Upper lobe of left lung (tissue), 6 donors: ENCODE measurements around the gene BTG1. TPM values are rescaled to one million over a fixed set of nuclear protein-coding genes. Genes with fewer than 3 reads are reported as not detected.
A peak's percentile ranks its signal among the peaks of the same experiment; 100 is the strongest.

Experiments
- ATAC-seq, 2 donors: fragments of 200-7000 bp; cut with Tn5 transposase; one replicate each; pipeline ENCODE4 v1.9.1; 2022; ENCODE audit warnings: mild to moderate bottlenecking in 2 of 2, moderate library complexity in 2 of 2; ENCODE audit not compliant: low FRiP score in 2 of 2
- DNase-seq, 2 donors: peaks; one replicate each; pipeline ENCODE4 v3.0.0-alpha.2; 2019 to 2020
- H3K27ac ChIP-seq, 4 donors: fragments of 200-600 bp; sonication (generic); one replicate each; pipeline ENCODE4 v1.5.1; 2016 to 2019
- H3K27me3 ChIP-seq, 4 donors: fragments of 200-600 bp; sonication (generic); one replicate each; pipeline ENCODE4 v1.5.1; 2017 to 2019
- H3K36me3 ChIP-seq, 4 donors: fragments of 200-600 bp; sonication (generic); one replicate each; pipeline ENCODE4 v1.5.1; 2016 to 2019
- H3K4me1 ChIP-seq, 4 donors: fragments of 200-600 bp; sonication (generic); one replicate each; pipeline ENCODE4 v1.5.1; 2018 to 2019
- H3K4me3 ChIP-seq, 4 donors: fragments of 200-600 bp; sonication (generic); one replicate each; pipeline ENCODE4 v1.5.1; 2017 to 2019; ENCODE audit warnings: mild to moderate bottlenecking in 2 of 4, moderate library complexity in 1 of 4
- H3K9me3 ChIP-seq, 4 donors: fragments of 200-600 bp; sonication (generic); one replicate each; pipeline ENCODE4 v1.5.1; 2018 to 2019
- CTCF ChIP-seq, 6 experiments: fragments of 450-650 bp in 4 of 6; fragments of 200-600 bp in 2 of 6; sonication (generic) in 2 of 6; IDR thresholded peaks; one replicate each; pipeline ENCODE4 v1.5.1; 2016 to 2019; ENCODE audit warnings: antibody characterized with exemption in 6 of 6
- EP300 ChIP-seq, 4 donors: sonication (generic); formaldehyde crosslinking; IDR thresholded peaks; one replicate each; pipeline ENCODE4 v1.5.1; 2017; ENCODE audit warnings: antibody characterized with exemption in 4 of 4, control low read depth in 2 of 4
- POLR2A ChIP-seq, 4 donors: fragments of 450-650 bp; IDR thresholded peaks; one replicate each; pipeline ENCODE4 v1.5.1; 2016 to 2017; ENCODE audit warnings: antibody characterized with exemption in 4 of 4, mild to moderate bottlenecking in 2 of 4
- POLR2AphosphoS5 ChIP-seq, 2 donors: sonication (generic); formaldehyde crosslinking; IDR thresholded peaks; one replicate each; pipeline ENCODE4 v1.5.1; 2017; ENCODE audit warnings: antibody characterized with exemption in 2 of 2
- WGBS, 2 donors: methylation state at CpG; one replicate each; pipeline ENCODE4 v1.1.5; 2017 to 2018; 5-methylcytosine and 5-hydroxymethylcytosine counted together
- total RNA-seq, 6 donors: library from RNA; depleted of rRNA in 4 of 6; stranded (reverse); fragments of >200 nt in 4 of 6; gene quantifications; one replicate each; pipeline versions ENCODE4 v1.1.0 to v1.2.1, GENCODE V29; 2016 to 2021
- donor health status: DM: no; HTN: no; CAD: no; lungs with moderate emphysema.
- donor health status: DM: no; HTN: yes; CAD: no; lungs with severe emphysema.

BTG1 gene
- total RNA-seq, 6 donors from 2014 or later: 31.4 to 177 (median 87.0) TPM

- DNase-seq (no peak), ATAC-seq (no peak)
- Histone ChIP-seq H3K27me3 (no peaks in the 10 kb centered on the region), H3K4me1 (peaks cover 19 to 41% (median 37%) of the 10 kb centered on the region in 4 donors), H3K36me3 (no peaks in the 10 kb centered on the region), H3K4me3 (no peak overlapping the region), H3K27ac (peak overlapping the region in 1 of 4 donors; percentile 24), H3K9me3 (no peaks in the 10 kb centered on the region)
- WGBS, 2 donors: 74 to 79% methylated on average over 4 of the region's 4 CpGs
- no peak for TF ChIP-seq POLR2AphosphoS5 (IDR thresholded peaks at IDR 0.05)
- no peak for TF ChIP-seq CTCF (IDR thresholded peaks at IDR 0.05)
- TF ChIP-seq POLR2A (IDR thresholded peaks at IDR 0.05): no peak
- TF ChIP-seq EP300 (IDR thresholded peaks at IDR 0.05): no peak
Measured at GRCh38 chr12:92107094-92107493, 38.6 kb downstream of the BTG1 start.

GRCh38 chr12:92105676-92106075 lies 40.0 kb downstream of the BTG1 start:
- TF ChIP-seq POLR2A (IDR thresholded peaks at IDR 0.05) (no peak), EP300 (IDR thresholded peaks at IDR 0.05) (no peak), CTCF (IDR thresholded peaks at IDR 0.05) (no peak), POLR2AphosphoS5 (IDR thresholded peaks at IDR 0.05) (no peak)
- no peak for DNase-seq
- no peaks in the 10 kb centered on the region for H3K36me3 ChIP-seq
- H3K27me3 ChIP-seq: no peaks in the 10 kb centered on the region
- peak overlapping the region in 2 of 4 donors; percentile 12 to 41 for H3K27ac ChIP-seq
- H3K9me3 ChIP-seq: no peaks in the 10 kb centered on the region
- no peak overlapping the region for H3K4me3 ChIP-seq
- ATAC-seq: peak in 1 of 2 donors; percentile 53
- 67% methylated on average over 5 of the region's 5 CpGs for WGBS, 2 donors
- peaks cover 19 to 41% (median 35%) of the 10 kb centered on the region in 4 donors for H3K4me1 ChIP-seq

- H3K4me3 ChIP-seq: no peak overlapping the region
- H3K4me1 ChIP-seq: peaks cover 19 to 41% (median 33%) of the 10 kb centered on the region in 4 donors
Measured at GRCh38 chr12:92105110-92105509, 40.5 kb downstream of the BTG1 start.

GRCh38 chr12:92102606-92103005 lies 43.0 kb downstream of the BTG1 start:
- WGBS, 2 donors: 85 to 89% methylated on average over 2 of the region's 2 CpGs
- Histone ChIP-seq H3K4me1 (peaks cover 3 to 21% (median 15%) of the 10 kb centered on the region in 4 donors), H3K4me3 (no peak overlapping the region), H3K9me3 (no peaks in the 10 kb centered on the region), H3K27me3 (no peaks in the 10 kb centered on the region), H3K27ac (no peak overlapping the region), H3K36me3 (no peaks in the 10 kb centered on the region)
- DNase-seq (no peak), ATAC-seq (no peak)
- no peak for TF ChIP-seq POLR2AphosphoS5 (IDR thresholded peaks at IDR 0.05)
- no peak for TF ChIP-seq EP300 (IDR thresholded peaks at IDR 0.05)
- no peak for TF ChIP-seq CTCF (IDR thresholded peaks at IDR 0.05)
- TF ChIP-seq POLR2A (IDR thresholded peaks at IDR 0.05): no peak

More at GRCh38 chr12:92105110-92105509, 40.5 kb downstream of the BTG1 start:
- 83 to 91% methylated on average over 2 of the region's 2 CpGs for WGBS, 2 donors
- DNase-seq: no peak
- no peaks in the 10 kb centered on the region for H3K9me3 ChIP-seq
- H3K36me3 ChIP-seq: no peaks in the 10 kb centered on the region
- peak overlapping the region in 2 of 4 donors; percentile 12 to 41 for H3K27ac ChIP-seq
- H3K27me3 ChIP-seq: no peaks in the 10 kb centered on the region
- no peak for ATAC-seq
- TF ChIP-seq POLR2AphosphoS5 (IDR thresholded peaks at IDR 0.05): no peak

GRCh38 chr12:92098594-92099380 lies 46.9 kb downstream of the BTG1 start:
- 50 to 55% methylated on average over 1 of the region's 1 CpG for WGBS, 2 donors
- H3K9me3 ChIP-seq: no peaks in the 10 kb centered on the region
- H3K27ac ChIP-seq: no peak overlapping the region
- no peak overlapping the region for H3K4me3 ChIP-seq
- ATAC-seq (no peak), DNase-seq (no peak)
- H3K36me3 ChIP-seq: no peaks in the 10 kb centered on the region
- TF ChIP-seq POLR2AphosphoS5 (IDR thresholded peaks at IDR 0.05): no peak
- H3K27me3 ChIP-seq: no peaks in the 10 kb centered on the region
- peaks cover 0 to 15% (median 4%) of the 10 kb centered on the region in 4 donors for H3K4me1 ChIP-seq
